Smooth muscle cell of the coronary artery (primary cell): Measurements from ENCODE around the gene RAPGEF6. TPM values are rescaled to one million over a fixed set of nuclear protein-coding genes. Genes with fewer than 3 reads are reported as not detected.

Experiments used
- total RNA-seq: library from RNA; depleted of rRNA; stranded (reverse); fragments of >200 nt; gene quantifications from 2 replicates; pipeline ENCODE4 v1.2.3, GENCODE V29; 2014; ENCODE audit warnings: low replicate concordance

RAPGEF6 gene
- 24.4 and 68.1 TPM in 2 replicates for total RNA-seq

DNA sequence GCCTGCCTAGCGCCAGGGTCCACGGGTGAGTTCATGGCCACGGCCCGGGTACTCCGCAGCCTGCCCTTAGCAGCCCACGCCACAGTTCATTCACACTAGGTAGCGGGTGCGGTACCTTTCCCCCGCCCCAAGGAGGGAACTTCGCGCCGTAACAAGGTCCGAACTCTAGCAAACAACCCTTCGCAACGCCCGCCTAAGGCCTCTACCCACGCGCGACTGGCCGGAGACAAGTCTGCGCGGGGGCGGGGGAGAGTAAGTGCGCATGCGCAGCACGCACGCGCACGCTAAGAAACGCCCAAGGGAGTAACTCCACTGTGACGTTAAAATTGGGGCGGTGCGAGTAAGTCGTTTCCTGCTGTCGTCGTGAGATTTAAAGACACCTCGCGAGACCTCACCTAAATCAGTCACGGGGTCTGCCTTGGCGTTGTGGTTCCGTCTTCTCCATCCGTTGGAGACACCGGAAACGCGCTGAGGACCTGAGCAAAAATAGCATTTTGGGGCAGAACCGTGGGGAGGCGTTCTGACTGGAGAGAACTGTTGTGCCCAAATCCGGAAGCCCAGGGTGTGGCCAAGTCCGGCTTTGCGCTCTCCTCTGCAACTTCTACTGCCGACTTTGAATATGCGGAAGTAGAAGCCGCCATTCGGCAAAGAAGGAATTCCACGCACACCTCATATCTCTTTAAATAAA lies at the start of gene RAPGEF6:
Gene RAPGEF6, minus strand, starts transcription at position 234 of the 688 bp plus-strand sequence. Its CDS starts 199 bp downstream, at position 35.

Other genes starting within 250 kb of the RAPGEF6 start
- 32.5 and 36.5 TPM in 2 replicates for gene FNIP1, start 161.8 kb upstream of the RAPGEF6 start, total RNA-seq